H9 (cell line): Measurements from ENCODE around the gene NBL1. TPM values are rescaled to one million over a fixed set of nuclear protein-coding genes. Genes with fewer than 3 reads are reported as not detected.

Experiments
- DNase-seq: peaks from one replicate; pipeline ENCODE4 v3.0.0-alpha.2; 2017
- H2AFZ ChIP-seq: one replicate; pipeline ENCODE4 v1.6.1; 2013; ENCODE audit warnings: mild to moderate bottlenecking, low read length, control low read depth, moderate library complexity
- H2AK5ac ChIP-seq: 2 replicates; pipeline ENCODE4 v1.6.1; 2013; ENCODE audit warnings: low read length, control low read depth, mixed read lengths; ENCODE audit not compliant: insufficient read length
- H2BK120ac ChIP-seq: one replicate; pipeline ENCODE4 v1.6.1; 2013; ENCODE audit warnings: low read depth, mild to moderate bottlenecking, low read length, control low read depth, inconsistent platforms; ENCODE audit not compliant: poor library complexity, severe bottlenecking
- H2BK12ac ChIP-seq: 2 replicates; pipeline ENCODE4 v1.6.1; 2013; ENCODE audit warnings: low read length, control low read depth, mixed read lengths, low read depth; ENCODE audit not compliant: insufficient read length
- H2BK15ac ChIP-seq: 2 replicates; pipeline ENCODE4 v1.6.1; 2013; ENCODE audit warnings: low read depth, low read length, control low read depth
- H2BK20ac ChIP-seq: one replicate; pipeline ENCODE4 v1.6.1; 2013; ENCODE audit warnings: low read depth, mild to moderate bottlenecking, low read length, control low read depth, inconsistent platforms; ENCODE audit not compliant: poor library complexity, severe bottlenecking
- H2BK5ac ChIP-seq: 2 replicates; pipeline ENCODE4 v1.6.1; 2013; ENCODE audit warnings: low read length, control low read depth, mixed read lengths; ENCODE audit not compliant: insufficient read length
- H3K14ac ChIP-seq: 2 replicates; pipeline ENCODE4 v1.6.1; 2013; ENCODE audit warnings: low read length, control low read depth; ENCODE audit not compliant: insufficient read depth
- H3K18ac ChIP-seq: 2 replicates; pipeline ENCODE4 v1.6.1; 2013; ENCODE audit warnings: low read depth, mild to moderate bottlenecking, mixed read lengths, low read length, control low read depth; ENCODE audit not compliant: insufficient read length
- H3K23ac ChIP-seq: 2 replicates; pipeline ENCODE4 v1.6.1; 2013; ENCODE audit warnings: low read length, control low read depth, mixed read lengths, low read depth; ENCODE audit not compliant: insufficient read length
- H3K23me2 ChIP-seq: 2 replicates; pipeline ENCODE4 v1.6.1; 2013; ENCODE audit warnings: low read depth, mild to moderate bottlenecking, mixed read lengths, low read length, control low read depth; ENCODE audit not compliant: insufficient read length, poor library complexity, severe bottlenecking
- H3K27ac ChIP-seq: 2 replicates; pipeline ENCODE4 v1.5.1; 2013; ENCODE audit warnings: low read length, control low read depth, mixed read lengths, low read depth; ENCODE audit not compliant: insufficient read length
- H3K27me3 ChIP-seq: 2 replicates; pipeline ENCODE4 v1.6.1; 2013; ENCODE audit warnings: low read length, control low read depth, inconsistent platforms; ENCODE audit not compliant: insufficient read depth
- H3K4ac ChIP-seq: 2 replicates; pipeline ENCODE4 v1.6.1; 2013; ENCODE audit warnings: low read depth, mild to moderate bottlenecking, control low read depth, inconsistent platforms, low read length, moderate library complexity
- H3K4me1 ChIP-seq: 2 replicates; pipeline ENCODE4 v1.6.1; 2013; ENCODE audit warnings: low read length, control low read depth, inconsistent platforms; ENCODE audit not compliant: insufficient read depth
- H3K4me2 ChIP-seq: 2 replicates; pipeline ENCODE4 v1.6.1; 2013; ENCODE audit warnings: low read length, control low read depth, mixed read lengths; ENCODE audit not compliant: insufficient read length, insufficient read depth
- H3K56ac ChIP-seq: 2 replicates; pipeline ENCODE4 v1.6.1; 2013; ENCODE audit warnings: low read depth, mild to moderate bottlenecking, mixed read lengths, low read length, control low read depth; ENCODE audit not compliant: insufficient read length
- H3K79me1 ChIP-seq: 2 replicates; pipeline ENCODE4 v1.6.1; 2013; ENCODE audit warnings: low read depth, mild to moderate bottlenecking, moderate library complexity, low read length, control low read depth, inconsistent platforms; ENCODE audit not compliant: insufficient read depth, poor library complexity, severe bottlenecking
- H3K79me2 ChIP-seq: 2 replicates; pipeline ENCODE4 v1.6.1; 2013; ENCODE audit warnings: low read length, control low read depth, inconsistent platforms; ENCODE audit not compliant: insufficient read depth
- H3K9ac ChIP-seq: 2 replicates; pipeline ENCODE4 v1.6.1; 2013; ENCODE audit warnings: low read length, control low read depth, mixed read lengths; ENCODE audit not compliant: insufficient read length; ENCODE audit errors: extremely low read depth
- H3K9me3 ChIP-seq: one replicate; pipeline ENCODE4 v1.6.1; 2013; ENCODE audit warnings: low read depth, low read length, inconsistent platforms; ENCODE audit not compliant: control insufficient read depth
- H3T11ph ChIP-seq: one replicate; pipeline ENCODE4 v1.6.1; 2013; ENCODE audit warnings: mild to moderate bottlenecking, low read length, control low read depth, inconsistent platforms
- H4K20me1 ChIP-seq: one replicate; pipeline ENCODE4 v1.6.1; 2013; ENCODE audit not compliant: control insufficient read depth, insufficient read length, insufficient read depth
- H4K5ac ChIP-seq: 2 replicates; pipeline ENCODE4 v1.6.1; 2013; ENCODE audit warnings: low read depth, mild to moderate bottlenecking, mixed read lengths, low read length, control low read depth; ENCODE audit not compliant: insufficient read length
- H4K8ac ChIP-seq: replicated peaks from 2 replicates; pipeline ENCODE4 v1.6.1; 2013; ENCODE audit warnings: low read length, control low read depth, mixed read lengths, low read depth; ENCODE audit not compliant: insufficient read length
- H4K91ac ChIP-seq: 2 replicates; pipeline ENCODE4 v1.6.1; 2013; ENCODE audit warnings: low read depth, mild to moderate bottlenecking, moderate library complexity, mixed read lengths, low read length, control low read depth; ENCODE audit not compliant: insufficient read length
- H3K27ac Mint-ChIP-seq, 3 experiments: 2 replicates in 2 of 3; 3 replicates in 1 of 3; pipeline ENCODE4 v1.8.0; 2020 to 2021; ENCODE audit warnings: mixed read lengths in 3 of 3, mild to moderate bottlenecking in 1 of 3, moderate library complexity in 1 of 3
- H3K27me3 Mint-ChIP-seq: 2 replicates; pipeline ENCODE4 v1.8.0; 2021; ENCODE audit warnings: low read depth, mild to moderate bottlenecking, moderate library complexity, mixed read lengths
- H3K36me3 Mint-ChIP-seq, 3 experiments: 2 replicates in 2 of 3; 3 replicates in 1 of 3; pipeline ENCODE4 v1.8.0; 2020 to 2021; ENCODE audit warnings: low read depth in 3 of 3, mixed read lengths in 3 of 3; ENCODE audit not compliant: insufficient read depth in 1 of 3
- H3K4me1 Mint-ChIP-seq, 2 experiments: 2 replicates each; pipeline ENCODE4 v1.8.0; 2020; ENCODE audit warnings: mixed read lengths in 2 of 2
- H3K4me3 Mint-ChIP-seq, 2 experiments: 2 replicates in 1 of 2; 3 replicates in 1 of 2; pipeline ENCODE4 v1.8.0; 2020 to 2021; ENCODE audit warnings: mild to moderate bottlenecking in 2 of 2, mixed read lengths in 2 of 2, moderate library complexity in 1 of 2
- H3K9me3 Mint-ChIP-seq, 2 experiments: 2 replicates in 1 of 2; 3 replicates in 1 of 2; pipeline ENCODE4 v1.8.0; 2020; ENCODE audit warnings: mild to moderate bottlenecking in 2 of 2, mixed read lengths in 2 of 2, moderate library complexity in 1 of 2
- CTCF ChIP-seq: fragments of 200-600 bp; sonication (generic); conservative IDR thresholded peaks from 3 replicates; pipeline ENCODE4 v1.8.0; 2021; ENCODE audit warnings: antibody characterized with exemption, mild to moderate bottlenecking
- WGBS: extraction: QIAGEN DNeasy Blood & Tissue Kit; methylation state at CpG from one replicate; pipeline ENCODE4 v1.1.7; 2013; ENCODE audit warnings: missing lambda C conversion rate, low lambda C conversion rate, mixed read lengths; ENCODE audit not compliant: insufficient read length; ENCODE audit errors: extremely low coverage; 5-methylcytosine and 5-hydroxymethylcytosine counted together
- total RNA-seq: library from RNA; stranded (reverse); gene quantifications from 2 replicates; pipeline ENCODE4 v1.2.1, GENCODE V29; 2021

The NBL1 gene
- total RNA-seq, 1 experiment from 2014 or later: 6.4 TPM

DNA sequence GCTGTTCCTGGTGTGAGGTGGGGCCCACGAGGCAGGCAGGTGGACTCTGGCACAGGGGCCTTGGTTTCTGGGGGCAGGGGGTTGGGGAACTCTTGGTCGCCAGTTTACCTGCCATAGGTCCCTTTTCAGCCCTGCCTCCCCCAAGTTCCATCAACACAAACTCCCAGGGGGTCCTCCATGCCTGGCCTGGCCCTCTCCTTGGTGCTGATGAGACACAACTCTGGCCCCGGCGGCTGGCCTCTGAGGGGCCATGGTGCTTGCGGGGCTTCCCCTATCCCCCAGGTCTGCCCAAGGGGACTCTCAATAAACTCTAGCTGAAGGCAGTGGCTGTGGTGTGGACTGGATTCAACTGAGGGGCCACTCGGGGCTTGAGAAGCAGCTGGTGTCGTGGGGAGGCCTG lies 36.5 kb downstream of the NBL1 start:
- no peak for DNase-seq
- WGBS: no CpG with 5 or more reads among the region's 7 CpGs

More for the DNA sequence above, 36.5 kb downstream of the NBL1 start:
- Histone ChIP-seq H2AK5ac (no peak overlapping the region), H4K91ac (no peak overlapping the region), H2BK20ac (no peak overlapping the region), H3K18ac (no peak overlapping the region), H3K27me3 (no peaks in the 10 kb centered on the region), H2BK12ac (no peak overlapping the region), H3T11ph (no peak overlapping the region), H3K9me3 (no peaks in the 10 kb centered on the region), H4K20me1 (no peaks in the 10 kb centered on the region), H3K79me1 (no peaks in the 10 kb centered on the region), H2BK15ac (no peak overlapping the region), H3K14ac (no peak overlapping the region), H3K4me2 (no peak overlapping the region), H3K4ac (no peak overlapping the region), H3K23ac (no peak overlapping the region), H4K8ac (no peak overlapping the region), H3K79me2 (no peaks in the 10 kb centered on the region), H2BK5ac (no peak overlapping the region), H3K56ac (no peak overlapping the region), H2BK120ac (no peak overlapping the region), H3K23me2 (no peaks in the 10 kb centered on the region), H3K9ac (no peak overlapping the region), H3K27ac (no peak overlapping the region), H2AFZ (no peak overlapping the region), H3K4me1 (no peaks in the 10 kb centered on the region), H4K5ac (no peak overlapping the region)
- no peaks in the 10 kb centered on the region for H3K36me3 Mint-ChIP-seq
- H3K4me1 Mint-ChIP-seq: peaks cover 18 to 42% of the 10 kb centered on the region in 2 experiments
- no peaks in the 10 kb centered on the region for H3K9me3 Mint-ChIP-seq
- TF ChIP-seq CTCF: no peak
- no peak overlapping the region for H3K27ac Mint-ChIP-seq
- H3K27me3 Mint-ChIP-seq: peaks cover 16% of the 10 kb centered on the region
- H3K4me3 Mint-ChIP-seq: no peak overlapping the region
